Uterus (tissue), 4 donors: ENCODE data around the gene CHID1. TPM values are rescaled to one million over a fixed set of nuclear protein-coding genes. Genes with fewer than 3 reads are reported as not detected.

ENCODE experiments used
- DNase-seq, 2 donors: peaks; one replicate each; pipeline ENCODE4 v3.0.0-alpha.2; 2019 to 2020
- H3K27ac ChIP-seq, 2 donors: fragments of 200-600 bp; sonication (generic); 1 replicate in 1 of 2; 2 replicates in 1 of 2; pipeline ENCODE4 v1.5.1; 2016 to 2018
- H3K27me3 ChIP-seq, 2 donors: fragments of 200-600 bp; sonication (generic); one replicate each; pipeline ENCODE4 v1.5.1; 2018 to 2019; ENCODE audit warnings: control low read depth in 1 of 2
- H3K36me3 ChIP-seq, 2 donors: fragments of 200-600 bp; sonication (generic); one replicate each; pipeline ENCODE4 v1.5.1; 2019; ENCODE audit warnings: control low read depth in 1 of 2
- H3K4me1 ChIP-seq, 2 donors: fragments of 200-600 bp; sonication (generic); one replicate each; pipeline ENCODE4 v1.5.1; 2018 to 2019; ENCODE audit warnings: control low read depth in 1 of 2
- H3K4me3 ChIP-seq, 2 donors: fragments of 200-600 bp; sonication (generic); 1 replicate in 1 of 2; 2 replicates in 1 of 2; pipeline ENCODE4 v1.5.1; 2018 to 2019; ENCODE audit warnings: mild to moderate bottlenecking in 1 of 2
- H3K9me3 ChIP-seq, 2 donors: fragments of 200-600 bp; sonication (generic); one replicate each; pipeline ENCODE4 v1.5.1; 2019; ENCODE audit warnings: control low read depth in 1 of 2
- CTCF ChIP-seq, 4 experiments: fragments of 200-600 bp in 2 of 4; fragments of 450-650 bp in 2 of 4; sonication (generic) in 2 of 4; IDR thresholded peaks; one replicate each; pipeline ENCODE4 v1.5.1; 2016 to 2019; ENCODE audit warnings: antibody characterized with exemption in 4 of 4, mild to moderate bottlenecking in 2 of 4, moderate library complexity in 1 of 4
- POLR2A ChIP-seq, 2 donors: fragments of 450-650 bp; IDR thresholded peaks; one replicate each; pipeline ENCODE4 v1.6.1; 2016; ENCODE audit warnings: antibody characterized with exemption in 2 of 2, mild to moderate bottlenecking in 1 of 2, moderate library complexity in 1 of 2
- intact Hi-C: fragments of 100-400 bp; cut with DNase I; formaldehyde crosslinking; loops from one replicate; pipeline ENCODE4 v1.15.1; 2023; ENCODE audit warnings: low total_unique reads
- total RNA-seq, 4 donors: library from RNA; depleted of rRNA in 3 of 4; stranded (reverse); fragments of >200 nt in 3 of 4; gene quantifications; one replicate each; pipeline versions ENCODE4 v1.1.0 to v1.2.4, GENCODE V29; 2014 to 2023
- donor health status: DM: yes; HTN: yes; CAD: no.

Gene CHID1
- total RNA-seq, 4 donors from 2014 or later: 20.3 to 57.9 (median 48.4) TPM

GRCh38 chr11:914747-915501 is 4.3 kb upstream of the CHID1 start:
- intact Hi-C loops: no loop called here
- no peaks in the 10 kb centered on the region for H3K36me3 ChIP-seq
- no peak for DNase-seq
- no peaks in the 10 kb centered on the region for H3K9me3 ChIP-seq
- H3K4me3 ChIP-seq: no peak overlapping the region
- H3K27ac ChIP-seq: no peak overlapping the region
- TF ChIP-seq CTCF (IDR thresholded peaks at IDR 0.05) (no peak), POLR2A (IDR thresholded peaks at IDR 0.05) (no peak)
- no peaks in the 10 kb centered on the region for H3K27me3 ChIP-seq
- H3K4me1 ChIP-seq: peaks cover 0 to 5% of the 10 kb centered on the region in 2 donors

DNA sequence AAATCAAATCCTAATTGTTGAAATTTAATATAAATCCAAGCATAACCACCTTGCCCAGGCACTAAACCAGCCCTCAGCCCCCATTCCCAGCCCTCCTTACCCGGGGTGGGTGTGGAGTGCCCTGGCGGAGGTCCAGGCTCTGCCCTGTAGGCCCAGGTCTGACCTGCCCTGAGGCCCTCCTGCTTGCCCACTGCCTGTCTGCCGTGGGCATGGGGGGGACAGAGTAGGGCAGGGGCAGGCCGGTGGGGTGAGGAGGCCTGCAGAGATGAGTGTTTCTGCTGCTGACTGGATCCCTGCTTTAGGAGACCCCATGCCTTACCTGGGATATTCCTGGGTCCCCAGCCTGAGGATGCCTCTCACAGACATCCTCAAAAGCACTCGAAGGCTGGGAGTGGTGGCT is 3.6 kb upstream of the CHID1 start:
- Histone ChIP-seq H3K4me3 (no peak overlapping the region), H3K27ac (no peak overlapping the region), H3K27me3 (no peaks in the 10 kb centered on the region), H3K36me3 (no peaks in the 10 kb centered on the region), H3K9me3 (no peaks in the 10 kb centered on the region), H3K4me1 (peaks cover 0 to 5% of the 10 kb centered on the region in 2 donors)
- intact Hi-C loops: no loop called here
- TF ChIP-seq CTCF (IDR thresholded peaks at IDR 0.05): no peak
- TF ChIP-seq POLR2A (IDR thresholded peaks at IDR 0.05): no peak
- no peak for DNase-seq

GRCh38 chr11:913043-913442 is 2.4 kb upstream of the CHID1 start:
- Histone ChIP-seq H3K9me3 (no peaks in the 10 kb centered on the region), H3K36me3 (no peaks in the 10 kb centered on the region), H3K27ac (no peak overlapping the region), H3K4me1 (peaks cover 0 to 5% of the 10 kb centered on the region in 2 donors), H3K4me3 (no peak overlapping the region), H3K27me3 (no peaks in the 10 kb centered on the region)
- no peak for DNase-seq
- no peak for TF ChIP-seq POLR2A (IDR thresholded peaks at IDR 0.05)
- intact Hi-C loops: no loop called here

DNA sequence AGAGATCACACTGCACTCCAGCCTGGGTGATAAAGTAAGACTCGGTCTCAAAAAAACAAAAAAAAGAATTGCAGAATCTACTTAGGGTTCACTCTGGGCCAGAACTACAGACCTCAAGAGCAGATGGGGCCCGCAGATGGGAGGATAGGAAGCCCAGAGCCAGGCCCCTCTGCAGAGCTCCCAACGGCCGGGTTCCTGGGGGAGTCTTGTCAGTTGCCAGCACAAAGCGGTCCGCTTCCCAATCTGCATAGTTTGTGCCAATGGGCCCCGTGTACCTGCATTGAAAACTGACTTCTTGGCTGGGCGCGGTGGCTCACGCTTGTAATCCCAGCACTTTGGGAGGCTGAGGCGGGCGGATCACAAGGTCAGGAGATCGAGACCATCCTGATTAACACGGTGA is 1.7 kb upstream of the CHID1 start:
- H3K36me3 ChIP-seq: no peaks in the 10 kb centered on the region
- TF ChIP-seq POLR2A (IDR thresholded peaks at IDR 0.05): no peak
- no peak for TF ChIP-seq CTCF (IDR thresholded peaks at IDR 0.05)
- no peak for DNase-seq
- no peak overlapping the region for H3K27ac ChIP-seq
- intact Hi-C loops: no loop called here
- no peaks in the 10 kb centered on the region for H3K27me3 ChIP-seq
- no peaks in the 10 kb centered on the region for H3K9me3 ChIP-seq
- H3K4me3 ChIP-seq: no peak overlapping the region
- H3K4me1 ChIP-seq: peaks cover 0 to 5% of the 10 kb centered on the region in 2 donors

DNA sequence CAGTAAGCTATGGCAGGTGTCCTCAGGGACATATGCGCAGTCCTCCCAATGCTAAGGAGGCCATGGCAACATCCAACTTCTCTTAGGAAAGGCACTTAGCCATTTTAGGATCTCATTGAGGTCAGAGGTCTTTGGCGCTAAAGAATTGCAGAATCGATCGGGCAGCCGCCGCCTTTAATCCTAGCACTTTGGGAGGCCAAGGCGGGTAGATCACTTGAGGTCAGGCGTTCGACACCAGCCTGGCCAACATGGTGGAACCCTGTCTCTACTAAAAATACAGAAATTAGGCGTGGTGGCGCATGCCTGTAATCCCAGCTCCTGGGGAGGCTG is 1.2 kb upstream of the CHID1 start:
- no peaks in the 10 kb centered on the region for H3K36me3 ChIP-seq
- H3K4me3 ChIP-seq: no peak overlapping the region
- DNase-seq: no peak
- TF ChIP-seq CTCF (IDR thresholded peaks at IDR 0.05) (no peak), POLR2A (IDR thresholded peaks at IDR 0.05) (no peak)
- H3K27ac ChIP-seq: peak overlapping the region in 1 of 2 donors; percentile 83
- no peaks in the 10 kb centered on the region for H3K27me3 ChIP-seq
- H3K9me3 ChIP-seq: no peaks in the 10 kb centered on the region
- intact Hi-C loops: no loop called here
- peaks cover 0 to 5% of the 10 kb centered on the region in 2 donors for H3K4me1 ChIP-seq
